PFSK-1 (cell line): ENCODE measurements around the gene KLF12.

Experiments used
- FOXP2 ChIP-seq: optimal IDR thresholded peaks from 2 replicates; pipeline ENCODE3; 2011; ENCODE audit warnings: borderline replicate concordance, control low read depth, inconsistent platforms; ENCODE audit not compliant: insufficient read depth; ENCODE audit errors: extremely low read length, extremely low read depth
- POLR2AphosphoS5 ChIP-seq: IDR thresholded peaks from 2 replicates; pipeline ENCODE4 v1.6.1; 2012; ENCODE audit warnings: low read depth, mild to moderate bottlenecking, control low read depth, low read length, moderate library complexity
- SIN3A ChIP-seq: IDR thresholded peaks from 2 replicates; pipeline ENCODE4 v1.6.1; 2012; ENCODE audit warnings: mild to moderate bottlenecking, low read length, moderate library complexity, borderline replicate concordance; ENCODE audit not compliant: insufficient read depth
- TAF1 ChIP-seq: IDR thresholded peaks from 2 replicates; pipeline ENCODE4 v1.6.1; 2012; ENCODE audit warnings: low read length, control low read depth, borderline replicate concordance; ENCODE audit not compliant: insufficient read depth
- TF ChIP-seq, protein P1 (sequence below), 2 experiments: IDR thresholded peaks; 2 replicates each; pipeline versions ENCODE4 v1.6.1 to v1.8.0; 2011 to 2012; ENCODE audit warnings: low read depth in 2 of 2, low read length in 2 of 2, control low read depth in 1 of 2, inconsistent platforms in 1 of 2, mild to moderate bottlenecking in 1 of 2, moderate library complexity in 1 of 2; ENCODE audit not compliant: insufficient read depth in 1 of 2

DNA sequence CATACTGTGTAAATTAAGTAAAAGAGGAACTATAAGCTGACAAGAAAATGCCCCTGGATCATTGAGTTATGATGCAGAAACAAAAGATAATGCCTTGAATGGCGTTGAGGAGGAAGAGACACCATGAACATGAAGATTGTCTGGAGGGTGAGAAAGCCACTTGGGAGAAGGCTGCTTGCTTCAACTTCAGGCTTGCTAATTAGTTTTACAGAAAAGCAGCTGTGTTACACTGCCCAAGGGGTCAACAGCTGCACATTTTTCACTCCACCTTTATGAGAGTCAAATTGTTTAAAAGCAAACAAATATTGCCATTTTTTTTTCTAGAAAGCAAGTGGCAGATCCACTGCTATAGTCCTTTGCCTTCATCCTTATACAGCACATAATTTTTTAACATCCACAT is 35.5 kb upstream of the KLF12 start:
- TF ChIP-seq SIN3A (no peak), POLR2AphosphoS5 (no peak), TAF1 (no peak), FOXP2 (no peak)
- TF ChIP-seq, protein P1, sequence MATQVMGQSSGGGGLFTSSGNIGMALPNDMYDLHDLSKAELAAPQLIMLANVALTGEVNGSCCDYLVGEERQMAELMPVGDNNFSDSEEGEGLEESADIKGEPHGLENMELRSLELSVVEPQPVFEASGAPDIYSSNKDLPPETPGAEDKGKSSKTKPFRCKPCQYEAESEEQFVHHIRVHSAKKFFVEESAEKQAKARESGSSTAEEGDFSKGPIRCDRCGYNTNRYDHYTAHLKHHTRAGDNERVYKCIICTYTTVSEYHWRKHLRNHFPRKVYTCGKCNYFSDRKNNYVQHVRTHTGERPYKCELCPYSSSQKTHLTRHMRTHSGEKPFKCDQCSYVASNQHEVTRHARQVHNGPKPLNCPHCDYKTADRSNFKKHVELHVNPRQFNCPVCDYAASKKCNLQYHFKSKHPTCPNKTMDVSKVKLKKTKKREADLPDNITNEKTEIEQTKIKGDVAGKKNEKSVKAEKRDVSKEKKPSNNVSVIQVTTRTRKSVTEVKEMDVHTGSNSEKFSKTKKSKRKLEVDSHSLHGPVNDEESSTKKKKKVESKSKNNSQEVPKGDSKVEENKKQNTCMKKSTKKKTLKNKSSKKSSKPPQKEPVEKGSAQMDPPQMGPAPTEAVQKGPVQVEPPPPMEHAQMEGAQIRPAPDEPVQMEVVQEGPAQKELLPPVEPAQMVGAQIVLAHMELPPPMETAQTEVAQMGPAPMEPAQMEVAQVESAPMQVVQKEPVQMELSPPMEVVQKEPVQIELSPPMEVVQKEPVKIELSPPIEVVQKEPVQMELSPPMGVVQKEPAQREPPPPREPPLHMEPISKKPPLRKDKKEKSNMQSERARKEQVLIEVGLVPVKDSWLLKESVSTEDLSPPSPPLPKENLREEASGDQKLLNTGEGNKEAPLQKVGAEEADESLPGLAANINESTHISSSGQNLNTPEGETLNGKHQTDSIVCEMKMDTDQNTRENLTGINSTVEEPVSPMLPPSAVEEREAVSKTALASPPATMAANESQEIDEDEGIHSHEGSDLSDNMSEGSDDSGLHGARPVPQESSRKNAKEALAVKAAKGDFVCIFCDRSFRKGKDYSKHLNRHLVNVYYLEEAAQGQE (IDR thresholded peaks at IDR 0.05; ENCODE audit: insufficient read depth in 1 of 2, low read depth in 2 of 2, low read length in 2 of 2) = no peak
